Panc1 (cell line): ENCODE measurements around the gene ZNF407.

ENCODE experiments used
- CTCF ChIP-seq: fragments of 450-650 bp; IDR thresholded peaks from 2 replicates; pipeline ENCODE4 v1.5.1; 2017; ENCODE audit warnings: mild to moderate bottlenecking
- POLR2AphosphoS5 ChIP-seq: IDR thresholded peaks from 2 replicates; pipeline ENCODE4 v1.6.1; 2012; ENCODE audit warnings: mild to moderate bottlenecking, low read depth, low read length, moderate library complexity

- no peak for TF ChIP-seq CTCF
- no peak for TF ChIP-seq POLR2AphosphoS5
Measured at GRCh38 chr18:75086494-75087034, 488.9 kb downstream of the ZNF407 start.
